NCI-H2196 (cell line): Measurements from ENCODE around the gene JDP2.

ENCODE experiments used
- DNase-seq: peaks from one replicate; lab custom pipeline; 2025; ENCODE audit not compliant: unreplicated experiment; lab: John Stamatoyannopoulos, UW

Gene JDP2

DNA sequence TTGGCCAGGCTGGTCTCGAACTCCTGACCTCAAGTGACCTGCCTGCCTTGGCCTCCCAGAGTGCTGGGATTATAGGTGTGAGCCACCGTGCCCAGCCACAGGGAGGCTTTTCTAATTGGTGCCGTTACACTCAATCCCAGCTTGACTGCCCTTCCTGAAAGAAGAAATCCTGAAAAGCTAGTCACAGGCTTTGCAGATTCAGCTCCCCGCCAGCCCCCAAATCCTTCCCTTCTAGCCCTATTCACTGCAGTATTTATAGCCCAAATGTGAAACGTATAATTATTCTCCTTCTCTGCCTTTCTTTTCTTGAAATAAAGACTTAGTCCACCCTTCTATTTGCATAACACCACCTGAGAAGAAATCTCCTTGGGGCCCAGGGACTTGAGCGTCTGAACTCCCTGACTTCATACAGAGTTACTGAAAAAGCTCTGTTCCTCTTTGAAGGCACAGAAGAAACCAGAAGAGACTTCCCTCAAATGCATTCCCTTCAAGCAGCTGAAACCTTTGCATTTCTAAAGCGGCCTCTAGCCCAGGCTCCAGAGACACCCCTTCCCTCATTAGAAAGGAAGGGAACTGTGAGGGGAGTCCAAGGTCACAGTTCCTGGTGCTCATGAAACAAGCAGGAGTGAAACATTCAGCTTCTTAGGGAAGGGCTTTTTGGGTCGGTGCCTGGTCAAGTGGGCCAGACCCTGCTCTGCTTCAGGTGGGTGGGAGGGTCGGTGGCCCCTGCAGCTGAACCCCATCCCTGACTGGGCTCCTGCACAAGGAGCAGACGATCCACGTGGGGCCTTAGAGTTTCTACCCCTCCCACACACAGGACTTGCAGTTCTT lies 52.2 kb downstream of the JDP2 start:
- no peak for DNase-seq

DNA sequence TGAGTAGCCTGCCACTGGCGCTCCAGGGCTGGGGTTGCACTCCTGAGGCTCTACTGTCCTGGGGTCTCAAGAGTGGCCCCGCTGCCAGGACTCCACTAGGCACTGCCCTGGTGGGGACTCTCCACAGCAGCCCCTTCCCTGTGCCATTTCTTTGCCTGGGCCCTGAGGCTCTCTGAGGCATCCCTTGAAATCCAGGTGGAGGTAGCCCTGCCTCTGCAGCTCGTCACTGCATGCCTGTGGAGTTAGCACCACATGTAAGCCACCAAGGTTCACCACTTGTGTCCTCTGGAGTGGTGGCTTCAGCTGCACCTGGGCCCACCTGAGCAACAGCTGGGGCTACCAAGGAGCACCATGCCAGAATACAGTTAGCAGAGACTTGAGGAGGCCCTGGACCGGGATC lies 54.5 kb downstream of the JDP2 start:
- no peak for DNase-seq

DNA sequence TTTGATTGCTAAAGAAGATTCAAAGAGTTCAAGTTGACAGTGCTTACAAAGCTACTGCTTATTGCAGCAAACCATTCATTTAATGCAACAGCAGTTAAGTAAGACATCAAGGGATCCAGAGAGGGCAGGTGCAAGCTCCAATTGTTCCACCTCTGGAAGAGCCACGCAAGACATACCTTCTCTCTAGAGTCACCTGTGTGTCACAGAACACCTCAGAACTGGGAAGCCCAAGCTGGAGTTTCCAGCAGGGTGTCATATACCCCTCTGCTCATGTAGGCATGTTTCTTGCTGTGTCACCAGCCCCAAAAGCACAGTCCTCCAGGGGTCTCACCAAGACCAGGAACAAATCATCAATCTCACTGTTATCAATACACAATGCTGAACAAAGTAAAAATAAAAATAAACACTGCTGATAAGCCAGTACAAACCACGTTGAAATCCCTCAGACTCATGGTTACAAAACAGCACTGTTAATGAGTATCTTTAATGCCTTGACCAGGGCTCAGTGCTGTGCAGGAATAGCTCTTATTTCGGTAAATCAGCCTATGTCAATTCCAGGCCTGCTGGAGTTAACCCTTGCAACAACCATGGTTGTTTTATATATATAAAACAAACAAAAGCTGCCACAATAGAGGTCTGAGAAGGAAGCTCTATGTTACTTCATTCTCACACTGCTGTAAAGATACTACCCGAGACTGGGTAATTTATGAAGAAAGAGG lies 57.0 kb downstream of the JDP2 start:
- no peak for DNase-seq

DNA sequence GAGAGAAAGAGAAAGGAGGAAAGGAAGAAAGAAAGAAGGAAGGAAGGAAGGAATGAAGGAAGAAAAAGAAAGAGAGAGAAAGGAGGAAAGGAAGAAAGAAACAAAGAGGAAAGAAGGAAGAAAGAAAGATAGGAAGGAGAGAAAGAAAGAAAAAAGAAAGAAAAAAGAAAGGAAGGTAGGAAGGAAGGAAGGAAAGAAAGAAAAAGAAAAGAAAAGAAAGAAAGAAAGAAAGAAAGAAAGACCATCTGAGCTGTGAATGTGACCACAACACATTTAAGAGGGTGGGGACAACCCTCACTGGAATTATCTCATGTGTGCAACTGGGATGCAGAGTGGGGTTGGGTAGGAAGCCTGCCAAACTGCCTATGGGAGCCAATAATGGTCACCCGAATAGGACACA lies 58.5 kb downstream of the JDP2 start:
- no peak for DNase-seq

DNA sequence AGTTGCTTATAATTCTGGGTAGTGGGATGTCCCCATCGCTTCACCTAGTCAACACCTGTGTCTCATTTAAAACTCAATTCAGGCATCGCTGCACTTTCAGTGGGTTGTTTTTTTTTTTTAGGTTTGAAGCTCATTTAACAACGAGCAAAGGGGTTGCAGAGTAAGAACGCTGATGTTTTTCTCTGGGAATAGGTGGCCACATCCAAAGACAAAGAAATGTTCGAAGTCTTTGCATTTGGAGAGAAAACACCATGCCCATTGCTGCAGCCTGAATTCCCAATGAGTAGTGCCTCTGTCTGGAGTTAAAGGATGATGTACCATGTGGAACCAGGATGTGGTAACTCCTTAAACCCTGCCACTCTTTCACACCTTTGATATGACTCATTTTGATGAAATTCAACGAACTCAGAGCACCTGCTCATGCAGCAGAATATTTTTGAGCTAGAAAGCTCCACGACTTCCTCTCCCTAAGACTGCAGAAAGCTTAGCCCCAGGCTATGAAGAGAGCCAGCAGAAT lies 59.4 kb downstream of the JDP2 start:
- peak; percentile 29 for DNase-seq

DNA sequence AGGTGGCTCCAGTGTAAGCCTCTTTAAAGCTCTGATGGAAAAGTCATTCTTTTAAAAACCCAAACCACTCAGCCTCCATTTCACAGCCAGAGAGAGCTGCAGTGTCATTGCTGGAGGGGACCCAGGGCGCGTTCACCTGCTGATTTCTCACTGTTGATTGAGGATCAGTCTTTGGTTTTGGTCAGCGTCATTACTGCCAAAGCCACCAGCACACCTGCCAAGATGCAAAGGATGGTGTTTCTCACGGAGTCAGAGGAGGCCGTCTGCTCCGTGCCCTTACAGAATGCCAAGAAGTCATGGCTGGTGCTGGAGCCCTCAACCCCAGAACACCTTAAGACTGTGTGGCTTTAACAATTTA lies 61.6 kb downstream of the JDP2 start:
- DNase-seq: no peak

DNA sequence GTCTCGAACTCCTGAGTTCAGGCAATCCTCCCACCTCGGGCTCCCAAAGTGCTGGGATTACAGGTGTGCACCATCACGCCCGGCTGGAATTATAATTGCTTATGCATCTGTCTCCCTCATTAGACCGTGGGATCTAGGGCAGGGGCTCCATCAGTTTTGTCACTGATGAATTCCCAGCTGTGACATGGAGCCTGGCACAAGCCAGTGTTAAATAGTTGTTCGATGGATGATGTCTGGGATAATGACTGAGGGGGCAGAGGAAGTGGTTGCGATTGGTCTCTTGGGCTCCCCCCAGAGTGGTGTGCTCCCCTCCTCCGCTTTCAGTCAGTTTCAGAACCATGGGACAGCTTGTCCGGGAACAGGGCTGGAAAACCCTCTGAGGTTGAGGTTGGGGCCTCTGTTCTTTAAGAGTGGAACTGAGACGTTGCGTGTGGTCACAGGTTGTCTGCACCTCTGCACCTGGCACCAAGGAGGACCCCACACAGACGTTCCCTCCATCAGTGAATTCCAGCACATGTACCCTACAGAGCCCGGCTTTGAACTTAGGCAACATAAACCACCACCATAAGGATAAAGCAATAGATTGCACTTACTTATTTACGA lies 63.7 kb downstream of the JDP2 start:
- no peak for DNase-seq

DNA sequence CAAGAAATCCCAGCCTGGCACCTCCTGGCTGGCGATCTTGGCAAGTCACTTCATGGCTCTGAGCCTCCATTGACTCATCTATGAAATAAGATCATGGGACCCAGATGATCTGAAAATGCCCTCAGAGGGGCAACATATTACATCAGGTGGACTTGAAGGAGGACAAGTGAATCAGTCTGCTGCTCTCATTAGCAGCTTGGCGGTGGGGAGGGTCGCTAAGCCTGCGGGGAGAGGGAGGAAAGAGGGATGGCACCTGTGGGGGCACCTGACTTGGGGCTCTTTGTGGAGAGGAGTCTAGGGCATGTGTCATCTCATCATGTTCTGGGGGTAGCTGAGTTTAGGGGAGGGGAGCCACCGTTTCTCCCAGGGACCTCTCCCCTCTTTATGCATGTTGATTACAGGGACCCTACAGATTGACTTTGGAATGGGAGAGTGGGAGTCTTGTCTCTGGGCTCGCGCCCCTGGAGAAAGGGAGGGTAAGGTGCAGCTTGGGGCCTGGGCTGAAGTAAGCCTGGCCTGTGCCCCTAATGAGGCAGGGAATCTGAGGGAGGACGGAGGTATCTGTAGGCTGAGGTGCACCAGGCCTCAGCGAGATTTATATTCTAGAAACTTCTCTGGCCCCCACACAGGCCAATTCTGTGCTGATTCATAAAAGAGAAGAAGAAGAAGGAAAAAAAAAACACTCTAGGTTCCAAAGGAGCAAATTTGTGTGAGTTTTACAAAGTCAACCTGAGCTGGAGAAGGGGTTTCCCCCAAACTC lies 65.2 kb downstream of the JDP2 start:
- no peak for DNase-seq

DNA sequence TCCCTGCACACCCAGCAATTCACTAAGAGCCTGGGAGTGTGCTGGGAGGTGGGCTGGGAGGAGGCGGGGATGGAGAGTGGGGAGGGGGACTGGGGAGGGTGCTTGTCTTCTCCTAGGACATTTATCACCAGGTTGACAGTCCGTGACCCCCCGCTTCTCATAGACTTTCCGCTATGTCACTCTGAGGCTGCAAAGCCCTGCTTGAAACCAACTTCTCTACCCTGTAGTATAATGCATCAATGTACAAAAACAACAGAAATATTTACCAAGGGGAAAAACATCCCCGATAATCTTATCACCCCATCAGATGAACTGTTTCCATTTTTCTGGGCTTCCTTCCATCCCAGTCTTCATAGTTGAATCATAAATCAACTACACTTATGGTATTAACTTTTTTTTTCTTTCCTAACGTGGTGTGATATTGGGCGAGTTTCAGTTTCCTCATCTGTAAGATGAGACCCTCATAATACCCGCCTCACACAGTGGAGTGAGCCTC lies 65.8 kb downstream of the JDP2 start:
- no peak for DNase-seq

DNA sequence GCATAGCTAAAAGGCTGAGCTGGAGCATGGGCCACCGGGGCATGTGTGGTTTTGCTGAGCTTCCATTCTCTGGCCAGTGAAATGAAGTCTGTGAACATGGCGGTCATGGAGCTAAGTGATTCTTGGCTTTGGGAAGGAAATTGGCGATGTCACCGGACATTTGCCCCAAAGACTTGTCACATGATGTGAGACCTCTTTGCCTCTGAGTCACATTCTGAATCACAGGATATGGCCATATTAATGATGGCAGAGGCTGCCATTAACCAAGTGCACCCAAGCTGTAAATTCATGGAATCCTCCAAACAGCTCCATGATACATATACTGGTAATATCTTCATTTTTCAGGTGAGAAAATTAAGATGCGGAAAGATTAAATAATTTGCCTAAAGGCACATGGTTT lies 67.1 kb downstream of the JDP2 start:
- DNase-seq: no peak

DNA sequence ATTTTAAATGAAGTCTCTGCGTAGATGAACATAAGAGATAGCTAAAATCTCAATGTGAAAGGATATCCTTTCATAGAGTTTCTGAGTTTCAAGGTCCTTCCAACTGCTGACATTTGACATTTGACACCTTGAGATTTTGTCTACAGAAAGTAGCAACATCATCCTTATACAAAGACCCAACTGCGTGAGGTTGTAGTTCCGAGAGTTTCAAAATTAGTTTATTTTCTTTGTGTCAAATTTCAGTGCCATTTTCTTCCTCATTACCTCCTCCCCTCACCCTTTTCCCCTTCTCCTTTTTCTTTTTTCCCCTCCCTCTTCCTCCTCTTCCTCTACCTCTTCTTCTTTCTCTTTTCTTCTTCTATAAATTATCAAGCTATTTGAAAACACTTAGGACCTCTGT lies 67.6 kb downstream of the JDP2 start:
- no peak for DNase-seq

DNA sequence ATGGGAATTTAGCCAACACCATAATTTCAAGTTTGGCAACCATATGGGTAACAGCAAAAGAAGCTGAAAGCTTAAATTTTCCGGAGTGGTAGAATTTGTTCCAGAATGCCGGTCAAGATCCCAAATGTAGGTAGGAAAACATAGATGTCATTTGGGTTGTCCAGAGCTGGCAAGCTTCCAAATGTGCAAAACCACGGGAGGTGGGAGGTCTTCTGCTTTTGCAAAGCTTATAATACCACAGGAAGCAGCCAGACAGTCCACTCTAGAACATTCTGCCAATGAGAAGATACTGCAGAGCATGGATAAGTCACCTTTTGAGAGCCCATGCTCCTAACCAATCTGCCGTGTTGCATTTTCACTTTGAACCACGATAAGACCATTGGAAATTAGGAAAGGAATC lies 68.1 kb downstream of the JDP2 start:
- no peak for DNase-seq

DNA sequence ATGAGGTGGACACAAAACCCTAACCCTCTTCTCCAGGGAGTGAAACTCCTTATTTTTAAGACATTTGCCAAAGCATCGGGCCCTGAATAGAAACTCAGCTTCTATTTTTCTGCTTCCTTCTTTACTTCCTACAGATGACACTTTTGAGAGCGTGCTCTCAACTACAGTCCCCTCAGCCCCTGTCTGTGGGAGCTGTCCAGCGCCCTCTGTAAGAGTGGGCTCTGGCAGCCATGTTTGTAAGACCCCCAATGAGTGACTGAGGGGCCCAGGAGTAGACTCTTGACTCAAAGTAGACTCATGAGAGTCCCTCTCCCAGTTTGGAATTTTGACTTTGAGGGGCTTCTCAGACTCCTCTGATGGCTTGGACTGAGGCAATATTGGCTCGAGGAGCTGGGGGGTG lies 68.9 kb downstream of the JDP2 start:
- no peak for DNase-seq

DNA sequence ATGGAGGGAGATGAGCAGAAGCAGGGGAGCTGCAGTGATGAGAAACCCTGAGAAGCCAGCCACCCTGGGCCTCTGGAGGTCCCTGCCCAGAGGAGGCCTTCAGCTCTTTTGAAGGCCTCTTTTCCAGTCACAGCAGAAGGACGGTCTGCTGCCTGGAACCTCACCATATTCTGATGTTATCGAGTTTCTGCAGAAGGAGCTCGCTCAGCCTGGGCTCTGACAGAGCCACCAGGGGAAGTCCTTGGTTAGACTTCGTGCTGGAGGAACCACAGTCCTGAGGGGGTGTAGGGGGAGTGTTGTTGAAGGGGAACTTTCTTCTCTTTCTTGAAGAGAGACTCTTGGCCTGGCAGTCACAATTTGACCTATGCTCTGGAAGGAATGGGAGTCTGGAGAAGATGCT lies 69.4 kb downstream of the JDP2 start:
- no peak for DNase-seq

DNA sequence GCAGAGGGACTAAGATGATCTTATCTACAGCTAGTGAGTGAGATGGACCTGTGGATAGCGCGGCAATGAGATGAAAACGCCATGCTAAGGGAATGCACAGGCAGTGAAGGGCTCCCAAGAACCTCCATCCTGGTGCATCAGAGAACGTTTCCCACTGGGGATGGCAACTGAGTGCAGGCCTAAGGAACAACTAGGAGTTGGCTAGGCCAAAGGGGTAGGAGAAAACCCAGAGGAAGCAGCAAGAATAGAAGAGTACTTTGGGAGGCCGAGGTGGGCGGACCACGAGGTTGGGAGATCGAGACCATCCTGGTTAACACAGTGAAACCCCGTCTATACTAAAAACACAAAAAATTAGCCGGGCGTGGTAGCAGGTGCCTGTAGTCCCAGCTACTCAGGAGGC lies 69.9 kb downstream of the JDP2 start:
- DNase-seq: no peak

DNA sequence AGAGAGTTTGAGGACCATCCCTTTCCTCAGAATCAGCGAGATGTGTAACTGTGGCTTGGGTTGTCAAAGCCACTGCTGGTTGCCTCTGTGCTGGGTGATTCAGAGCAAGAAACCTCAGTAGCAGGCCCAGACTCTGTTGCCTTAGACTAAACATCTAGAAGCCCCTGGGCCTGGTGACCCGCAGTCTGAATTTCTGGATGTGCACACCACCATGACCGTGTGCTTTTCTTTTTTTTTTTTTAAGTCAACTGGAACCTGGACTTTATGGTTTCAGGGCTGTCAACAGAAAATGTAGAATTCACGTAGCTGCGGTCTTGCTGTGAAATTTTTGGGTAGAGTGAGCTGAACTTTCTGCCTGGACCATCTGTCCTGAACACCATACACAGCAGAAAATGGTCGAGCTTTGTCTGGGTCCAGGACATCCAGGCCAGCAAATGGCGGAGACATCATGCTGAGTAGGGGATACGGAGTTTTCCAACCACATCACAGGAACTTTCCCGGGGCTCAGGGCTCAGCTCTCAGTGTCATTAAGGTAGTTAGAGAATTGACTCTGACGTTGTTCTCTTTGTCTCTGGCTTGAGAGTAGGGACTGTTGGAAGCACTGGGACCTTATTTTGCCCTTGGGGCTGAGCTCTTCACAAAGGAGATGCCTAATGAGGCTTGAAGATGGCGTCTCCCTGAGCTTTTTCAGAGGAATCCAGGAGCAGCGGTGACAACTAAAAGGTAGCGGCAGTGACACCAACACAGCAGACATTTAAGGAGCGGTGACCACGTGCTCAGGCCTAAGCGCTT lies 71.5 kb downstream of the JDP2 start:
- DNase-seq: no peak

DNA sequence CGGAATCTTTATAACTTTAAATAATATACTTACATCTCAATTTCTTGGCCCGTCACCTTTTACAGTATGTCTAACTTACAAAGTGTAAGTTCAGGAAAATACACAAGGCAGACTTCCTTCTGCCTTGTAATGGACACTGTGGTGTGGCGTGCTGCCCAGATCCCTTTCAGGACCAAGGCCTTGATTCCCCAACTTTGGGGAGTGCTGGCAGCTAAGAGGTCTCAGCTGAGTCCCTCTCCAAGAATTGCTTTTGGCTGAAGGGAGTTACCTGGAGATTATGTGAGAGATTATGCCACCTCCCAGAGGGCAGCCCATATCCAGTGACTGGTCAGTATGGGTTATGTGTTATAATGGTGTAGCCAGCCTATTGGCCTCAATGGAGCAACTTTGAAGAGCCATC lies 73.3 kb downstream of the JDP2 start:
- no peak for DNase-seq

DNA sequence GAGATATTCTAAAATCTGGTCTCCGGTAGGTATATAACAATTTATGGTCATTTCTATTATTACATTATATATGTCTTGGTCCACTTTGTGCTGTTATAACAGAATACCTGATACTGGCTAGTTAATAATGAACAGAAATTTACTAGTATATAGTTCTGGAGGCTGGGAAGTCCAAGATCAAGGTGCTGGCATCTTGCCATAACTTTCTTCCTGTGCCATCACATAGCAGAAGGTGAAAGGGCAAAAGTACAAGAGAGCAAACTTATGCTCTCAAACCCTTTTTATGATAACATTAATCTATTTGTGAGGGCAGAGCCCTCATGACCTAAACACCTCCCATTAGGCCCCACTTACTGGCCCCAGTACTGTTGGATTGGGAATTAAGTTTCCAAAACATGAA lies 76.6 kb downstream of the JDP2 start:
- no peak for DNase-seq

DNA sequence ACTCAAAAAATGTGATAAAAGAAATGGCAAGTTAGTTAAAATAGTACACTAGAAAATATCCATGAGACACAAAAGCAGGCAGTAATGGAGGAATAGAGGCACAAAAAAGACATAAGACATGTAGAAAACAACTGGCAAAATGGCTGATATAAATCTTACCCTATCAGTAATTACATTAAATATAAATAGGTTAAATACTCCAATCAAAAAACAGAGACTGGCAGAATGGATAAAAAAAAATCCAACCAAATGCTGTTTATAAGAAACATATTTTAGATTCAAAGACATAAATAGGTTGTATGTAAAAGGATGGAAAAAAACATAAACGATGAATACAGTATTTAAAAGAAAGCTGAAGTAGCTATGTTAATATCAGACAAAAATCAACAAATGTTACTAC lies 79.1 kb downstream of the JDP2 start:
- no peak for DNase-seq

DNA sequence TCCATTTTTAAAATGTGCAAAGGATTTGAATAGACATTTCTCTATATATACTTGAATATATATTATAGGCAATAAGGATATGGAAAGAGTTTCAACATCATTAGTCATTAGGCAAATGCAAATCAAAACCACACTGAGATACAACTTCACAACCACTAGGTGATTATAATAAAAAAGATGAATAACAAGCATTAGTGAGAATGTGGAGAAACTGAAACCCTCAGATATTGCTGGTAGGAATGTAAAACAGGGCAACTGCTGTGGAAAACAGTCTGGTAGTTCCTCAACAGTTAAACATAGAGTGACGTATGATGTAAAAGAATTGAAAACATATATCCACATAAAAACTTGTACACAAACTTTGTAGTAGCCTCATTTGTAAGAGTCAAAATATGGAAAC lies 82.7 kb downstream of the JDP2 start:
- DNase-seq: no peak
